GM19035 (cell line): ENCODE results near the gene ACOT7.

Experiments
- ATAC-seq: cut with Tn5 transposase; IDR thresholded peaks from one replicate; pipeline ENCODE4 v1.9.1; 2021; ENCODE audit not compliant: unreplicated experiment

ACOT7 gene

GRCh38 chr1:6424619-6425593, 31.3 kb upstream of the ACOT7 start, which contains the start of gene ESPN:
Gene ESPN (plus strand): TSS chr1:6424776. CDS start chr1:6424956, 180 bp downstream.
- ATAC-seq, result no peak

GRCh38 chr1:6424000-6424565, 30.5 kb upstream of the ACOT7 start:
- no peak for ATAC-seq

DNA sequence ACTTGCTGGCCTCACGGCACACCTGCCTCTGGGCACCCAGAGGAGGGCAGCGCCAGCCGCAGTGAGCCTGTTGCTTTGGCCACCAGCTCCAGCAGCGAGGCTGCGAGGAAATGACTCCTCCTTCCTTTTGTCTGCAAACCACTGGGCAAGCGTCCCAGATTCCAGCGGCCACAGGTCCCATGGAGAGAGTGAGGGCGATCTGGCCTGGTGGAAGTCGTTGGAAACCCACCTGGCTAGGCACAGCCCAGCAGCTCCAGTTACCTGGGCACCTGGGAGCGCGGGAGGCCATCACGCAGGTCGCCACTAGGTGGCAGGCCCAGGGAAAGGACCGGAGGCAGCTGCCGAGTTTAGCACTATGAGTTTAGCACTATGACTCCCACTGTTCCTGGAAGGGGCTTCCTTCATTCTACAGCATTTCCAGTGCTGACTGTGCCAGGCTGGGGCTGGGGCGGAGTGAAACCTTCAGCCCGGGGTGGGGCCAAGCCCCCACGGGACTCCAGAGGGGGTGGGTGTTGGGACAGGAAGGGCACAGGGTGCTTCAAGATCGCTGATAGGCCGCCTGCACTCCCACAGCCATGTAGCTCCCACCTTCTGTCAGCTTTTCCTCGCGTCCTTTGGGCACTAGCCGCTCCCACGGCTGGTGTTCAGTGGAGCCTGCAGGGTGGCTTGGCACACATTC, 29.9 kb upstream of the ACOT7 start:
- ATAC-seq, result no peak

GRCh38 chr1:6421266-6421665, 27.7 kb upstream of the ACOT7 start:
- no peak for ATAC-seq

- ATAC-seq, result no peak
These were observed 27.0 kb upstream of the ACOT7 start for GRCh38 chr1:6420454-6421042.

- ATAC-seq, result no peak
These were observed 26.4 kb upstream of the ACOT7 start, which contains the start of gene HES2 for GRCh38 chr1:6419804-6420453. Gene HES2 (minus strand): TSS chr1:6419919. CDS start chr1:6419820, 99 bp downstream.

DNA sequence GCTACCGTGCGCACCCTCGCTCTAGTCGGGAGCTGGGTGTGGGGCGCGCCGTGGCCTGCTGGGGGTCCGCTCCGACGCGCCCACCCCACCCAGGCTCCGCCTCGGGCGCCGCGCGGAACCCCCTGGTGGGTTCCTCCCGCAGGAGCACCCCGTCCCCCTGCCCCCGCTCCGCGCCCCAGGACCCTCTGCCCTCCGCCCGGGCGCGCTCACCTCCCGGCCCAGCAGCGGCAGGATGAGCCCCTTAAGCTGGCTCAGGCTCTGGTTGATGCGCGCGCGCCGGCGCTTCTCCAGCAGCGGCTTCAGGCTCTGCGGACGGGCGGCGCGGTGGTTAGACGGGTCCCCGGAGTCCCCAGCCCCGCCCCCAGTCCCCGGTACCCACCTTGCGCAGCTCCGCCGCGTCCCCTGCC, 25.8 kb upstream of the ACOT7 start:
- no peak for ATAC-seq

DNA sequence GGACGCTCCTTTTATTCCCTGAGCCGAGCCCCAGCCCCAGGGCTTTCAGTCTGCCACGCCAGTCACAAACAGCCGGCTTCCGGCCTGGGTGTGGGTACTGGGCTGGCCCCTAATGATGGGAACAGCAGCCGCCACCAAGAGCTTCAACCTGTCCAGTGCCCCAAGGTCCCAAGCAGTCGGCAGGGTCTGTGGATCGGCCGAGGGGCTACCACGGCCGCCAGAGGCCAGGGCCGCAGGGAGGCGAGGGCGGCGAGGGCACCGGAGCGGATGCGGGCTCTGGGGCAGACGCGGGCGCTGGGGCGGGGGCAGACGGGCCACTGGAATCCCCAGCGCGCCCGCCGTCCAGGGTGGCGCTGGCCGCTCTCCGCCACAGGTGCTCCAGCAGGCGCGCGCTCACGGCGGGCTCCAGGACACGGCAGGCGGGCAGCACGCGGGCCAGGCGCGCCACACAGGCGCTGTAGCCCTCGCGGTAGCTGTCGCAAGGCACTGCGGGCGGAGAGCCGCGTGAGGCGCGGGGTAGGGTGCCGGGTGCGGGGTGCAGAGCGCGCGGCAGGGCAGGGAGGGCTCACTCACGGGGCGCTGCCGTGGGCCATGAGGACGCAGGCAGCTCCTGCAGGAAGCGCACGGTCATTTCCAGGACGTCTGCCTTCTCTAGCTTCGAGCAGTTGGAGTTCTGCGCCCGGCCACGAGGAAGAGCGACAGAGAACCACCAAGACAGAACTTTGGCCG, 25.3 kb upstream of the ACOT7 start:
- no peak for ATAC-seq

GRCh38 chr1:6417961-6418667, 24.5 kb upstream of the ACOT7 start:
- no peak for ATAC-seq

DNA sequence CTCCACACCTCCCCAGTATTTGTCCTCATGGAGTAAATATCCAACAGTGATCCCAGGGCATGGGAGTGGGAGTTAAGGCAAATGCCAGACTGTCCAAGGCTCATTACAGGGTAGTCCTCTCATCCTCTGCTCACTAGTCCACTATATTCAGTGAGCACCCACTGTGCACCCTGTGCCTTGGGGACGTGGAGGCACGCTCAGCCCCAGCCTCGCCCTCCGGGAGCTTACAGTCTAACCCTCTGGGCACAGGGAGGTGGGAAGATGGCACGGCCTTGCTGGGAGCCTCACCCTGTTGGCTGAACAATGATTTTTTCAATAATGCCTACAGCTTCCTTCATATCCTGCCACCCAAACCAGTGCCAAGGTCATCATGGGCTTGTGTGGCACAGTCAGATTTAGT, 23.3 kb upstream of the ACOT7 start:
- ATAC-seq, result no peak

DNA sequence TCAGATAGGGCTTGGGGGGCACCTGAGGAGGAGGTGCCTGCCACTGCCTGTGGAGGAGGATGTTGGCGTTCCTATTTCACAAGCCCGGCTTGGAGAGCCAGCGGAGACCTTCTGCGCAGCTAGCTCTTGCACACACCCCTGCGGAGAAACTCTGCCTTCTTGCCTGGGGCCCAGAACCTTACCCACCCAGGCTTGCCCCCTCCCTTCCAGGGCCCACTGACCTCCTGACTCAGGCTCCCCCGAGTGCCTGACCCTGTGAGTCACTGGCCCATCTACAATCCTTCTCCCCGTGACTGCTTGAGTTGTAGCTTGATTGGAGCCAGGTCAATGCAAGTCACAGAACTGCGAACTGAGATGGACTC, 22.7 kb upstream of the ACOT7 start:
- no peak for ATAC-seq

DNA sequence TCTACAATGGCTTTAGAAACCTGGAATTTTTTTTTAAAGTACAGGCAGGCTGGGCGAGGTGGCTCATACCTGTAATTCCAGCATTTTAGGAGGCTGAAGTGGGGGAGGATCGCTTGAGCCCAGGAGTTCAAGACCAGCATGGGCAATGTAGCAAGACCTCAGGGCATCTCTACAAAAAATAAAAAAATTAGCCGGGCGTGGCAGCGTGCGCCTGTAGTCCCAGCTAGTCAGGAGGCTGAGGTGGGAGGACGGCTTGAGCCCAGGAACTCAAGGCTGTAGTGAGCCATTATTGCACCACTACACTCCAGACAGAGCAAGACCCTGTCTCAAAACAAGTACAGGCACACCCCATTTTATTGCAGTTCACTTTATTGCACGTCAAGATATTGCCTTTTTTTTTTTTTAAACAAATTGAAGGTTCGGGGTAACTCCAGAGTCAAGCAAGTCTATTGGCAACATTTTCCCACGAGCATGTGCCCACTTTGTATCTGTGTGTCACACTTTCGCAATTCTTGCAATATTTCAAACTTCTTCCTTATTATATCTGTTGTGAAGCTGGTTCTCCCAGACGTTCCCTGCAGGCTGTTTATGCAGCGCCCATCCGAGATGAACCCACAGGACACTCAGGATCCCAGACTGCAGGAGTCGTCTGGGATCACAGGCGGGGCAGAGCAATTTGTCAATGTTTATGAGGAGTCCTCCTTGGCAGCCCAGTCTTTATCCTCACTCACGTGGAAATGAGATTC, 21.5 kb upstream of the ACOT7 start:
- no peak for ATAC-seq

GRCh38 chr1:6414443-6414844, 20.9 kb upstream of the ACOT7 start:
- peak; percentile 72 for ATAC-seq

- no peak for ATAC-seq
These were observed 19.3 kb upstream of the ACOT7 start for GRCh38 chr1:6412896-6413295.

- no peak for ATAC-seq
These were observed 16.8 kb upstream of the ACOT7 start for GRCh38 chr1:6410248-6410893.

DNA sequence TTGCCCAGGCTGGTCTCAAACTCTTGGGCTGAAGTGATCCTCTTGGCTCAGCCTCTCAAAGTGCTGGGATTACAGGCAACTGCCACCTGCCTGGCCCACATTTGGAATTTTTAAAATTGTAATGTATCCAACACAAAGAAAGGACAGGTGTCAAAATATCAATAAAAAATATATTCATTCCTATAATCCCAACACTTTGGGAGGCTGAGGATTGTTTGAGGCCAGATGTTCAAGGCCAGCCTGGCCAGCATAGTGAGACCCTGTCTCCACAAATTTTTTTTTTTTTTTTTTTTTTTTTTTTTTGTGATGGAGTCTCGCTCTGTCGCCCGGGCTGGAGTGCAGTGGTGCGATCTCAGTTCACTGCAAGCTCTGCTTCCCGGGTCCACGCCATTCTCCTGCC, 16.2 kb upstream of the ACOT7 start:
- ATAC-seq, result no peak

DNA sequence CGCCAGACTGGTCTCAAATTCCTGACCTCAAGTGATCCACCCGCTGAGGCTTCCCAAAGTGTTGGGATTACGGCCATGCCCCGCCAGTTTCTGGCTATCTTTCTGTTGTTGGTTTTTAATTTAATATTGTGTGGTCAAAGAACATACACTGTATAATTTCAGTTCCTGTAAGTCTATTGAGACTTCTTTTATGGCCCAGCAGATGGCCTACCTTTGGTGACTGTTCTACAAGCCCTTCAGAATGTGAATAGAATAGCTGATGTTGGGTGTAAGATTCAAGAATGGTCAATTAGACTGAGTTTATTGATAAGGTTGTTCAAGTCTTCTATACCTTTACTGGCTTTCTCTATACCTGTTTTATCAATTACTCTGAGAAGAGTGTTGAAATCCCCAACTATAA, 15.5 kb upstream of the ACOT7 start:
- no peak for ATAC-seq

DNA sequence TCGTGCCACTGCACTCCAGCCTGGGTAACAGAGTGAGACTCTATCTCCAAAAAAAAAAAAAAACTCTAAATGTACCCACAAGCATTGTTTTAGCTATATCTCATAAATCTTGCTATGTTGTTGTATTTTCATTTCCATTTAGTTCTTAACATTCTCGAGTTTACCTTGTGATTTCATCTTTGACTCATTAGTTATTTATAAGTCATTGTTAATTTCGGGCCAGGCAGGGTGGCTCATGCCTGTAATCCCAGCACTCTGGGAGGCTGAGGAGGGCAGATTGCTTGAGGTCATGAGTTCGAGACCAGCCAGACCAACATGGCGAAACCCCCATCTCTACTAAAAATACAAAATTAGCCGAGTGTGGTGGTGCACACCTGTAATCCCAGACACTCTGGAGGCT, 14.5 kb upstream of the ACOT7 start:
- ATAC-seq, result no peak
